NCI-H187 treated with DMSO at 0.1 percent for 48 hours (cell line): ENCODE measurements around the gene MYH9.

Experiments
- DNase-seq: peaks from one replicate; lab custom pipeline; 2025; lab: John Stamatoyannopoulos, UW

The MYH9 gene

DNA sequence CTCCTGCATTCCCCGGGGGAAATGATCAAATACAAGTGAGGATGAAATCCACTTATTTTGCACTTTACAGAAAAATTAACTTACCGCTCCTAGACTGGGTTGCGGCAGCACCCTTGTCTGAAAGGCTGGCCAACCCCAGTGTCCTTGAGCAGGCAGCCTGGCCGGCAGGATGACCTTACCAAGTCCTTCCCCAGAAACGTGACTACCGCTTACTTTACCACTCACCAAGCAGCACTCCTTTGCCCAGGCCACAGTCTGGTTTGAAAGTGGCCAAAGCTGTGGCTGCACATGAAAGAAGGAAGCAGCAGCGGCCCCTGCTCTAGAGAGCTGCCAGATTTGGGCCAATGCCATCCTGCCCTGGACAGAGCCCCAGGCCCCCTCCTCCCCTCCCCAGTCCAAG lies 20.3 kb downstream of the MYH9 start:
- DNase-seq, result no peak

DNA sequence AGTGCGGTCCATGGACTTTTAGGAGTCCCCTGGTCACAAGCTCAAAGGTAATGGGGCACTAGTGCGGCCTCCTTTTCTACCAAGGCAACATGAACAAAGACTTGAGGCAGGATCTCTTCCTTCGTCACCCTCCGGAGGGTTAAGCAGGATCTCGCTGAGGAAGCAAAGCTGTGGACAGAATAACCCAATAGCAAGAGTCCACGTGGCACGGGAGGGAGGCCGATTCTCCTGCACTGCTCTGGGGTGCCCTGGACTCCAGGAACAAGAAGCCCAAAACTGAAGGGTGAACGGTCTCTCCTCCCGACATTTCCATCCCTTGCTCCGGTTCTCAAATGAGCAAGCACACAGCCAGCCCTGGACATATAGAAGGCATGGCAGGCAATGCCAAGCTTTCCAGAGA lies 20.7 kb downstream of the MYH9 start:
- DNase-seq, result no peak

DNA sequence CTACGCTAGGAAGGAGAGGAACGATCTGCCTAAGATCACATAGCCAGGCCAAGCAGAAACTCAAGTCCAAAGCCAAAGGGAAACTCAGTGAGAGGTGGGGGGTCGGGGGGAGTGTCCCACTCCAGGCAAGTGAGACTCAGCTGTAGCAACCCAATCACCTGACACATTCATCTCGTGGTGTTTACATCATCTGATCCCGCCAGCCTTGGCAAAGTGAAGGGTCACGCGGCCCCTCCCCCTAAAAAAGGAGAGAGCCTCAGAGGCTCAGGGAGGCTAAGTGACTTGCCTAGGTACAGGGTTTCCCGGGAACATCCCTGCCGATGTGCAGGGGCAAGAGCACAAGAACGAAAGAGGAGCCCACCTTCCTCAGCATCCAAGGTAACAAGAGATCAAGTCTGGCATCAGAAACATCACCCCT lies 21.5 kb downstream of the MYH9 start:
- no peak for DNase-seq

DNA sequence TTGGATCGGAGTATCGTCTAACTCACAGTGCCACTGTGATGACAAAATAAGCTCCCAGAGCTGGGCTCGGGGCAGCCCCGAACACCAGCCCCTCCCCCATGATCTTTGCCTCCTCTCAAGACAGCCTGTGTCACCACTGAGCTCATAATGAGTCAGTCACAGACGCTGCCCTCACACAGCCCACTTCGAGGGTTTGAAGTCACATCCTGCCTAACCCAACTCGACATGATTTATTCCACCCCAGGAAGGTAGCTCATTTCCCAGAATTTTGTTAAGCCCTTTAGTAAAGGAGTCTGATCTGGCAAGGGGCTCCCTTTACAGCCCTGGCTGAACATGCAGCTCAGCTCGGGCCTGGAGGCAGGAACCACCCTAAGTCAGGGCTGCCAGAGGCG lies 22.8 kb downstream of the MYH9 start:
- no peak for DNase-seq

DNA sequence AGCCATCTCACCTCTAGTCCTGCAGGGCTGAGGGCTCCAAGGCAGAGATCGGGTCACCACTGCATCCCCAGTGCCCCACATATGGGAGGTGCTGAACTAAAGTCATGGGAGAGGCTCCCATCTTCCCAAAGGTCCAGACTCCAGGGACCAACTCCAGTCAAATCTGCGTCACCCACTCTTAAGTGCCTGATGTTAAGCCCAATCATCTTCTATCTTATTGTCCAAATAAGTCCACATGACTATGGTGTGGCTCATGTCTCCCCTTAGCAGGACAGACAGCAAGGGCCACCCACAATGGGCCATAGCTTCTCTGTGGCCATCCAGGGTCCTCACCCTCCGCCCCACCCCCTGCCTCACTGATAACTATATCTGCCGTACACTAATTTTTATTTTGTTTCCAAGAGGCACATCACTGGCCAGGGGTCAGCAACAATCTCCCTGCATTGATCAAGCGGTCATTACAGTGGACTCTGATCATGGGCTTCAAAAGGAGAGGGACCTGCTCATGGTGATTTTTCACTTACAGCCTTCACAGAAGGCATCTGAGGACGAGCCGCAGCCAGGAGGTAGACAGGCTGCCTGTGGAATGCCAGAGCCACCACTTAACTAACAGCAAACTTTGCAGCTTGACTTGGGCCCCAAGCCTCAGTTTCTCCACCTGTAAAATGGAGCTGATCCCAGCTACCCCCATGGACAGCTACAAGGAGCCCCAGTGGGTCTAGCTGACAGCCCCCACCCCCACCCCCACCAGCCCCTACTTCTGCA lies 23.3 kb downstream of the MYH9 start:
- DNase-seq, result no peak

DNA sequence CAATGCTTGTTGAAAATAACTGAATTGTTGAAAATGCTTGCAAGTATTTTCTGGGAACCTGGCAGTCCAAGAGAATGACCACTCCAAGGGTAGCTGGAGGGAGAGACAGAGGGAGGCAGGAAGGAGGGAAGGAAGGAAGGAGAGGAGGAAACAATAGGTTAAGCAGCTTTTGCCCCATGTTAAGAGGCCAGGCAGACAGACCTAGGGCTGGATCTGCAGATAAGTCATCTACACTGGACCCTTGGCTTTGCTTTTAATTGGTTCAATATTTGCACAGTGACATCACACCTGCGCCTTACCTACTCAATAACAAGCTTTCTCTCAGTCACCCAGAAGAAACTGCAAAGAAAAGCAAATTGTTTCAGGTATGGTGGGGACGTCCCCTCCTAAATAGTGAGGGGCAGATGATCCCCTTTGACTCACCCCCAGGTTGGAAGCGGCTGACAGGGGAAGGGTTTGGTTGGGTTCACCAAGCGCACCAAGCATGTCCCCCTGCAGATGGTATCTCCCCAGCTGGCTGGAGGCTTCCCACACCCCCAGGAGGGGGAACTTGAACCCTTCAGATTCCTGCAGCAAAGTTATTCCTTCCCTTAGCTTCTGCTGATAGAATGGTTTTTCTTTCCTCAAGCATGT lies 24.3 kb downstream of the MYH9 start:
- no peak for DNase-seq

DNA sequence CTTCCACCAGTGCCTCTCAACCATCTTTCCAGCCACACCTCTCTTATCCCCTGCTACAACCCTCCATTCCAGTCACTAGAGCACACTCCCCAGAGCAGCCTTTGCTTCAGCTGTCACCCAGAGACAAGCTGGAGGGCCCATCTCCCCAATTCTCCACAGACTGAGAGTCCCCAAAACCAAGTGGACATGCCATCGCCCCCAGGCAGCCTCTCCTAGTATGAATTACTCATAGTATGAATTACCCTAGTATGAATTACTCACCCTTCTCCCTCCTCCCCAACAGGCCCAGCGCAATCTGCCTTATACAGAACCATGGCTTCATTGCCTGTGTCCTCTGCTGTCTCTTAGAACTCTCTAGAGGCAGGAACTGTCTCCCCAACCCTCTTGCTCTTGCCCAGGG lies 24.8 kb downstream of the MYH9 start:
- no peak for DNase-seq

DNA sequence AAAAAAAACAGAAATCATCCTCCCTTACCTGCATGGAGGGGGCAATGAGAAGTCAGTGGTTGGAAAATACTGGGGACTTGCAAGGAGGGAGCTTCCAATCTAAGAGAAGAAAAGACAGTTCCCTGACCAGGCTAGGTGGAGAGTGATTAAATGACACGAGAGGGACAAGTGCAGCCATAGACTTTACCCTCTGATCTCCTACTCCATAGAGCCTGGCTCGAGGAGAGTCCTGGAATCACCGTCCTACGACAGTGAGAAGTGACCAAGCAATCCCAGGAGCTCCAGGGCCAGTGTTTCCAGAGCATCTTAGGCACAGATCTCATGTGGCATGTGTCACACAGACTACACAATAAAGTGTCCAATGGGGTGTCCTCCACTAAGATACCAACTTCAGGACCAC lies 25.7 kb downstream of the MYH9 start:
- no peak for DNase-seq

DNA sequence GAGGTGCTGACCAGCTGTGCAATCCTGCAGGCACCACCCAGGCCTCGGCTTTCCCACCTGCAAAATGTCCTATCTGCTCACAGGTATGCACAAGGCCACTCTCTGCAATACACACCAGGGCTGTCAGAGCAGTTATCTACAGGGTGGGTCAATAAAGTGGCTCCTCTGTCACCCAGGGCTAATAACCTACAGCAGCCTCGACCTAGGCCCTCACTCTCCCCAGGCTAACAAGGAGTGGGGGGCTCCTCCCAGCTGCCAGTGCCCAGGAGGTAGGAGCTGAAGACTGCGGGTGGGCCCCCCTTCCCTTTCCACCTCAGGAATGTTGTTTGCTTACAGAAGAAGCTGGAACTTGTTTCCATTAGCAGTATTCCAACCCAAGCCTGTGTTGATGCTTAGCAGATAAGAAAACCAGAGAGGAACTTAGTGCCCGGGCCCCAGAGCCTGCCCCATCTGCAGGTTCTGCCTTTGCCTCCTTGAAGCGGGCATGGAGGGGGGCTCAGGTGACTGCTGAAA lies 26.8 kb downstream of the MYH9 start:
- DNase-seq, result no peak

DNA sequence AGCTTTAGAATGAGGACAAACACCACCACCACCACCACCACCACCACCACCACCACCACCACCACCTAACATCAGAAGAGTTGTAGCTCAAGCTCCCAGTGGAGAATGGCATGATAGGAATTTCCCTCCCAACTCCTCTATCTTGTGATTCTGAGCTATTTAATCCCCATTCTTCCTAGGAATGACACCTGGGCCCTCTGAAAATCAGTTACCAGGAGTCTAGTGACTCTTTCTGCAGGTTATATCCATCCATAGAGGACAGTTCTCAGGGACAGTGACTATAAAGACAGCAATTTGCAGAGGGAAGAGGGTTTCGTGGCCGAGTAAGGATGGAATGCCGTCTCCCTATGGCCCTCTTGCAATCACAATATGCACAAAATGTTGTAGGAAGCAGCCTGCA lies 27.8 kb downstream of the MYH9 start:
- DNase-seq, result no peak

DNA sequence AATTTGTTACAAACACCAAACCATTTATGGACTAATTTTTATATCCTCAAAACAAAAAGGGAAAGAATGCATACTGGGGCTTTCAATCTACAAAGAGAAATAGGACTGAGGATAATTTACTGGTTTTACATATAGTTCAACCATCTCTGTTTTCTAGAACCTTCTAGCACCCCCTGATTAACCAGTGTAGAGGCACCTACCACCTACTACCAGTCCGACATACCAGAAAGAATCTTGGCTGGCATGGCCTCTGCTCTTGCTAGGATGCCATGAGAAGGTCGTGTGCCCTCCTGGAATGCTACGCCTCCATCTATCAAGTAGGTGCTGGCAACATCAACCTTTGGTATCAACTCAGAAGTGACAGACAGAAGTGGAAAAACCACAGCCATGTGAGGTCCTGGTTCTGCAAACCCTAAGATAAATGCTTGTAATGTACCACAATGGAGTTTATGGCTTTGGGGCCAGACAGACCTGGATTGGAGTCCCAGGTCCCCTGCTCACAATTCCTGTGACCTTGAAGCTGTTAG lies 28.2 kb downstream of the MYH9 start:
- DNase-seq, result no peak

DNA sequence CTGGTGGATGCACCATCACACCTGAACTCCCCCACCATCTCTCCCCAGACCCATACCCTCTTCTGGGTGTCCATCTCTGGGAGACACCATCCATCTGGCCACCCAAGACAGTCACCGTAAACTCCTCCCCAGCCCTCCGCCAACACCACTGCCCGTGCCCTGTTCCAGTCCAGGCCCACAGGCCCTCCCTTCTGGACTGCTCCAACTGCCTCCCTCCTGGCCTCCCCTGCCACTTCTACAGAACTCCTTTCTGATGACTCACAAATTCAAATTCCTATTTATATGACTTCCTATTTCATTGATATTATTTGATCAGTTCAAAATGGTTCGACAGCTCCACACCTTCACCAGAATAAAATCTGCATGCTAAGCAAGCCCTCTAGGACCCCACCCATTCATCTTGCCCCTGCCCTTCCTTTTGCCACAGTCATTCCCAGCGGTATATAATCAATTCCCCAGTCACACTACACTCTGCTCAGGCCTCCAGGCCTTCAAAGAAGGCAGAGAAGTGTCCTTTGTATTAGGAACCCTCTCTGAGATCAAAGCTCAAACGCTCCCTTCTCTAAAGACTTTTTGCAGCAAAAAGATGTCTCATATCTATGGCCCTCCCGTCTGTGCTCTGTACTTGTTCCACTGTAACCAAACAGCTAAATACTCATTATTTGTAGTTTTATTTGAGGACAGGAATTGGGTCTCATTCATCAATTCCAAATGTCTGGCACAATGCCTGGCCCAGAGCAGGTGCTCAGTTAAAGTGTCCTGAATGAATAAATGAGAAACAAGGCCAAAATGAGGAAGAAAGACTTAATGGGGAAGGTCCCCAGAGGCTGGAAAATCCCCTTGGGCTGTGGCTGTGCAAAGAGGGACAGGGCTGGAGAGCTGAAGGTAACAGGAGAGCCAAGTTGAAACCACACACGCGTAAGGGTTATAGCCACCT lies 29.0 kb downstream of the MYH9 start:
- DNase-seq, result no peak

DNA sequence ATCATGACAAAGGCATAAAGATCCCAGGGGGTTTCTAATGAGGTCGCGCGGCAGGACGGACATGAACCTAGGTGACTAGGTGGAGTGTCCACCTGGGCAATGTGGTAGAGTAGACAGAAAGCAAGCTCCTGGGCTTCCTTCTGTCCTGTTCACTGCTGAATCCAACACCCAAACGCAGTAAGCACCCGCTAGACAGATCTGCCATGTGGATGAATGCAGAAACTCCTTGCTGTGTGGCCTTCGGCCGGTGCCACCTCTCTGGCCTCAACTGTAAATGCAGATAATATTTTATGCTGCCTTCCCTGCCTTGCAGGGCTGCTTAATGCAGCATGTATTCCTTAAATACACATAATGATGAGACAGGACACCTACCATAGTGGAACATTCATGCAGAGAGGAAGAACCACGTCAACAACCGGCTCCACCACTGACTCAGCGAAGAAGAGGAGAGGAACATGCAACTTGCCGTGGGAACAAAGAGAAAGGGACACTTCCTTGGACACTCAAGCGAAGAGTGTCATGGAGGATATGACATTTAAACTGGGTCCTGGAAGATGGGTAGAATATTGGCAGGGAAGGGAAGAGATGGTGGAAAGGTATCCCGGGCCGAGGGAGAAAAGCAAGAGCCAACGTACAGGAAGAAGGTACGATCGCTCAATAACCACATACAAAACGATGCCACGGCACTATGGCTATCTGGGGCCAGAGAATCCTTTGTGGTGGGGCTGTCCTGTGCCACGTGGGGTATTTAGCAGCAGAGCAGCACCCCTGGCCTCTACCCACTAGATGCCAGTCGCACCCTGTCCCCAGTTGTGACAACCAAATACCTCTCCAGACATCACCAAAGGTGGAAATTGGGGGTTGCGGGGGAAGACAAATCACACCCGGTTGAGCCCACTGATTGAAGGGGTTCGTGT lies 30.8 kb downstream of the MYH9 start:
- DNase-seq, result no peak

DNA sequence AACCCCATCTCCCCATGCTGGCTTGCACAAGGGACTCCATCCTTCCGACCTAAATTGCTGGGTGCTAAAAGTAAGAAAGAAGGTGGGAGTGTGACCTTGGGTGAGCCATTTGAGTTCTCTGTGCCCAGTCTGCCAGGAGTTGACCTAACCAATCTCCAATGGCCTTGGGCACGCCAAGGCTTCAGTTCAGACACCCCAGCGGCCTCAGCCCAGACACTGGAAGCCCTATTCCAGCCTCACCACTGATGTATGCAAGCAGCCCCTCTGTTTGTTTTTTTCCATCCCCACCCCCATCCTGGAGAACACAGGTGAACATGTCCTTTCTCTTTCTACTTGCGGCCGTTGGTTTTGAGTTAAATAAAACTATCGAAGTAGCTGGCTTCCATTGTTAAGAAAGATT lies 31.9 kb downstream of the MYH9 start:
- no peak for DNase-seq

DNA sequence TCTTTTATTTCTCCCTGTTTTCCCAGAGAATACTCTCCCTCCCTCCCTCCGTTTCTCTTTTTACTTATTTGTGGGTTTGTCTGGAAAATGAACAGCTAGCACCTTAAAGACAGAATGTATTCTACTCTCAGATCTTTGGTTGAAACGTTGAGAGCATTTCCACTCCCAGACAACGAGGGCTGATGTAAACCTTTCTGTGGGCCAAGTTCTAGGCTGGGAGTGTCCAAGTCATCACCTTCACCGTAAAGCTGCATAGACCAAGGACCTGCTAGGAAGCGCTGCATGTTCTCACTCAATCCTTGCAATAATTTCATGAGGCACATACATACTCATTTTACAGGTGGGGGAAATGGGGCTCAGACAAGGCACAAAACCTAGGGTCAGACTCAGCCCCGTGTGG lies 32.4 kb downstream of the MYH9 start:
- DNase-seq, result no peak

DNA sequence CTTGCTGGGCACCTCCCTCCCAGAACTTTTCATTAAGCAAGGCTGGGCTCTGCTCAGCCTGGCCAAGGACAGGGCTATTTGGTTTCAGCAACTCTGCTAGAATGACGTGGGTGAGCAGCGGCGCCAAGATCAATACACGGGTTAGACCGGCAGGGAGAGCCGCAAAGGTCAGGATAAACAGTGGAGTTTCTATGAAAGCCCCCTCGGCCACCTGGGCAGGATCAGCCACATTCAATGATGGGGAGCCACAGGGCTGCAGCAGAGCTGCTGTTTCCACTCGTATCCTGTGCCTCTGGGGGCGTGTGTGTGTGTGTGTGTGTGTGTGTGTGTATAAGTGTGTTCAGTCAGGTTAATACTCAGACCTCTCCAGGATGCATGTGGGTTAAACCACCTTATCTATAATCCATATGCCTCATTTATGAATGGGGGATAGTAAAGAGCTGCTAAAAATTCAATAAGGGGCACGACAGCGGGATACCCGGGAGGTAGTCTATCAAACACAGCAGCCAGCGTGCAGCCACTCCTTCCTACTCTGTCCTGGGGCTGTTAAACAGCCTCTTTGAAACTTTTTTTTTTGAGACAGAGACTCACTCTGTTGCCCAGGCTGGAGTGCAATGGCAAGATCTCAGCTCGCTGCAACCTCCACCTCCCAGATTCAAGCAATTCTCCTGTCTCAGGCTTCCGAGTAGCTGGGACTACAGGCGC lies 34.8 kb downstream of the MYH9 start:
- DNase-seq, result no peak

DNA sequence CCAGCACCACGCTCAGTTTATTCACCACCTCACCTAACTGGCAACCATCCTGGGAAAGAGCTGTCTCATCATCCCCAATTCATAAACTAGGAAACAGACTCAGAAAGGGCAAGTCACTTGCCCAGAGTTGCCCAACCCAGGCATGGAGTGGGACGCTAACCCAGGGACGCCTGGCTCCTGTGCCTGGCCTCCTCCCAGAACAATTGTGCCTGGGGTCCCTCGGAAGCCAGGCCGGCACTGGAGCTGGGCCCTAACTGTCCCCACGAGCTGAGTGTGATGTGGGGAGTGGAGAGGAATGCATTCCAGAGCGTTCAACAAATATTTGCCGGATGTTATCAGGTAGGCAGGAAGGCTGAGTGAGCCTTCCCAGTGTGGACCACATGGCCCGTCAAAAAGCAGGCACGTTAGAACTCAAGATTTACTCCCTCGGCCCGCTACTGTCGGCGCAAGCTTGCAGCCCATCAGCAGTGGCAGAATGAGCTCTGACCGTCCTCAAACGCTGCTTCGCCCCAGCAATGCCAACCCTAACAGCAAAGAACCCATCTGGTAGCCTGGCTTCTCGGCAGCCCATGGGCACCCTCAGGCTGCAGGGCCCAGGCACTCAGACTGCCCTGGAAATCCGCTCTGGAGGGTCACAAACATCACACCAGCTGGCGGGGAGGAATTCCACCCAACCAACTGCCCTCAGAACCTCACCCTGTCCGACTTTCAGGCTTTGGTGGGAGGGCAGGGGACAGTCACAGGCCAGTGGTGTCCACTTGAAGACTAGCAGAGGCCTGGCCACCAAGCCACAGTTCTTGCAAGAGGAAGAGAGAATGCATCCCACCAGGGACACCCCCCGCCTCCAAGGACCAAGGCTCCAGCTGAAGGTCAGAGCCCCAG lies 35.6 kb downstream of the MYH9 start:
- no peak for DNase-seq

DNA sequence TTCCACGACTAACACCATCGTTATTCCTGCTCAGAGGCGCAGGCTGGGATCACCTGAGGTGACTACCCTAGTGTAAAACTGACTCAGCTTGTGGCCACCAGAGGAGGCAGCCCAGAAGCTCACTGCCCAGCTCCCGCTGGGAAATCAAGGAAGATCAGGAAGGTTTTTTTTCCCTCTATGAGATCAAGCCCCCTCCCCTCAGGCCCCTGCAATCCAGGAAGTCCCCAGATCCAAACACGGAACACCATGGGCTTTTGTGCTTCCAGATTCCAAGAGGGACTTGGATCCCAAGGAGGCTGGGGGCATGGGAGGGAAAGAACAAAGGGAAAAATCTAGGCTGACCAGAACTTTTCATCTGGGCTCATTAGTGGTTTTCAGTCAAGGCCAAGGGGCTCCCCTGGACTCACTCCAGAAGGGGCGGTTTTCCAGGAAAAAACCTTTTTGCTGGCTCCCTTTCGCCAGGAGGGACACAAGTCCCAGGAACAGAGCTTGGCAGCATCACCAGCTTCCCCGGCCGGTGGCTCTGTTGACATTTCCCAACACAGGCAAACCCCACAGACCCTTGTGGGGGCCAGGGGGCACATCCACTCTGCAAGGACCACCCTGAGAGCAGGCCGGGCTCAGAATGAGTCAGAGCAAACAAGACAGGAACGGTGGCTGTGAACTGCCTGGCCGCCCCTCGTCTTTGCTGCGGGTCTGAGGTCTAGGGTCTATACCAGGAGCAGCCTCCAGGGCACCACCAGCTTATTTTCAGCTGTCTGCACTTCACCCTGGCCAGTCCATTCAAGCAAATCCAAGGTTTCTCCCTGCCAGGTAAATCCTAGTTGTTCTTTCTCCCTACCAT lies 36.8 kb downstream of the MYH9 start:
- no peak for DNase-seq

DNA sequence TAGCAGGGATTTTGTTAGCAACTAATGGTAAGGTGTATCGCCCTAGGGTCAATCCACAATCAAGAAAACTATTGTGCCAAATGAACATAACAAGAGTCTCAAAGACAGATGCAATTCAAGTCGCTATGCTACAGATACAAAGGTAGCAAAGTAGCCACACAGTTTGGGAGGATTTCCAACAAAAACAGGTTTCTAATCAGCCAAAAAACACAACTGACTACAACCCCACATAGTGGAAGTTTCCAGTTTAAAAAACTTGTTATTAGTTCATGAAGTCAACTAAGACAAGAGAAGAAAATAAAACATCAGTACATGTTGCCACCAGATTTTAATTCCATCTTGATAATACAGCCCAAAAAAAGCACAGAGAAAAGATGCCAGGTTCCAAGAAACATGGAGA lies 38.0 kb downstream of the MYH9 start:
- no peak for DNase-seq
